HEK293 (cell line): ENCODE measurements around the gene ZMYND10.

Experiments
- CTCF ChIA-PET: fragments of 350-600 bp; formaldehyde crosslinking; extraction: SDS; loops from one replicate; lab custom pipeline; 2021; ENCODE audit warnings: antibody characterized with exemption; lab: Yijun Ruan, JAX
- POLR2A ChIA-PET: fragments of 300-600 bp; formaldehyde crosslinking; extraction: SDS; loops from one replicate; lab custom pipeline; 2020; ENCODE audit warnings: antibody characterized with exemption, inconsistent platforms; lab: Yijun Ruan, JAX
- H3K27ac ChIP-seq: fragments of 200-500 bp; sonication (Bioruptor generic); 2 replicates; pipeline ENCODE4 v1.5.1; 2014; ENCODE audit warnings: low read depth, low read length, control low read depth, inconsistent platforms; ENCODE audit errors: extremely low read depth
- H3K36me3 ChIP-seq, 2 experiments: fragments of 200-500 bp in 1 of 2; sonication (Bioruptor generic) in 1 of 2; 1 replicate in 1 of 2; 2 replicates in 1 of 2; pipeline ENCODE4 v1.5.1; 2014 to 2017; ENCODE audit warnings: inconsistent platforms in 2 of 2, low read length in 2 of 2; ENCODE audit not compliant: control insufficient read depth in 2 of 2, insufficient read depth in 1 of 2
- H3K4me1 ChIP-seq: fragments of 200-500 bp; sonication (Bioruptor generic); 2 replicates; pipeline ENCODE4 v1.5.1; 2014; ENCODE audit warnings: mild to moderate bottlenecking, low read length, inconsistent platforms; ENCODE audit not compliant: control insufficient read depth, insufficient read depth
- H3K4me3 ChIP-seq: 2 replicates; pipeline ENCODE4 v1.5.1; 2011; ENCODE audit warnings: low read depth, mild to moderate bottlenecking, control low read depth, low read length, moderate library complexity
- H3K9me3 ChIP-seq: fragments of 200-500 bp; sonication (Bioruptor generic); 2 replicates; pipeline ENCODE4 v1.5.1; 2014; ENCODE audit warnings: low read depth, low read length, inconsistent platforms; ENCODE audit not compliant: control insufficient read depth, insufficient read depth
- RBAK ChIP-seq: fragments of 450-650 bp; formaldehyde crosslinking; IDR thresholded peaks from 2 replicates; pipeline ENCODE4 v1.5.1; 2016; ENCODE audit warnings: missing biosample characterization, missing genetic modification characterization
- SP2 ChIP-seq: fragments of 450-650 bp; formaldehyde crosslinking; IDR thresholded peaks from 2 replicates; pipeline ENCODE4 v1.5.1; 2016; ENCODE audit warnings: missing biosample characterization, missing genetic modification characterization
- SP3 ChIP-seq: fragments of 450-650 bp; formaldehyde crosslinking; IDR thresholded peaks from 2 replicates; pipeline ENCODE4 v1.5.1; 2016; ENCODE audit warnings: missing biosample characterization, missing genetic modification characterization
- WT1 ChIP-seq: fragments of 450-650 bp; formaldehyde crosslinking; IDR thresholded peaks from 2 replicates; pipeline ENCODE4 v1.5.1; 2016; ENCODE audit warnings: missing biosample characterization, missing genetic modification characterization
- ZFHX2 ChIP-seq: fragments of 450-650 bp; formaldehyde crosslinking; conservative IDR thresholded peaks from 2 replicates; pipeline ENCODE4 v1.5.1; 2016; ENCODE audit warnings: missing biosample characterization, missing genetic modification characterization
- ZNF10 ChIP-seq: fragments of 450-650 bp; formaldehyde crosslinking; IDR thresholded peaks from 2 replicates; pipeline ENCODE4 v1.5.1; 2017; ENCODE audit warnings: missing biosample characterization, missing genetic modification characterization
- ZNF155 ChIP-seq: fragments of 450-650 bp; formaldehyde crosslinking; IDR thresholded peaks from 2 replicates; pipeline ENCODE4 v1.5.1; 2016; ENCODE audit warnings: missing biosample characterization, missing genetic modification characterization
- ZNF2 ChIP-seq: fragments of 450-650 bp; formaldehyde crosslinking; IDR thresholded peaks from 2 replicates; pipeline ENCODE4 v1.5.1; 2016; ENCODE audit warnings: missing biosample characterization, missing genetic modification characterization
- ZNF248 ChIP-seq: fragments of 450-650 bp; formaldehyde crosslinking; IDR thresholded peaks from 2 replicates; pipeline ENCODE4 v1.5.1; 2017; ENCODE audit warnings: missing biosample characterization, missing genetic modification characterization
- ZNF266 ChIP-seq: fragments of 450-650 bp; formaldehyde crosslinking; IDR thresholded peaks from 2 replicates; pipeline ENCODE4 v1.5.1; 2016; ENCODE audit warnings: missing biosample characterization, missing genetic modification characterization, low read depth
- ZNF391 ChIP-seq: fragments of 450-650 bp; formaldehyde crosslinking; IDR thresholded peaks from 2 replicates; pipeline ENCODE4 v1.5.1; 2016; ENCODE audit warnings: low read depth, missing biosample characterization, missing genetic modification characterization, borderline replicate concordance
- ZNF394 ChIP-seq: fragments of 450-650 bp; formaldehyde crosslinking; IDR thresholded peaks from 2 replicates; pipeline ENCODE4 v1.5.1; 2016; ENCODE audit warnings: missing biosample characterization, missing genetic modification characterization, mild to moderate bottlenecking, moderate library complexity, borderline replicate concordance
- ZNF416 ChIP-seq: fragments of 450-650 bp; formaldehyde crosslinking; IDR thresholded peaks from 2 replicates; pipeline ENCODE4 v1.5.1; 2016; ENCODE audit warnings: missing biosample characterization, missing genetic modification characterization
- ZNF518A ChIP-seq: fragments of 450-650 bp; formaldehyde crosslinking; conservative IDR thresholded peaks from 2 replicates; pipeline ENCODE4 v1.5.1; 2016; ENCODE audit warnings: low read depth, missing biosample characterization, missing genetic modification characterization
- ZNF596 ChIP-seq: fragments of 450-650 bp; IDR thresholded peaks from 2 replicates; pipeline ENCODE4 v1.5.0; 2018; ENCODE audit warnings: missing biosample characterization, mild to moderate bottlenecking, missing genetic modification characterization, moderate library complexity
- ZNF660 ChIP-seq: fragments of 450-650 bp; IDR thresholded peaks from 2 replicates; pipeline ENCODE4 v1.5.1; 2018; ENCODE audit warnings: missing biosample characterization, mild to moderate bottlenecking, missing genetic modification characterization
- ZNF677 ChIP-seq: fragments of 450-650 bp; IDR thresholded peaks from 2 replicates; pipeline ENCODE4 v1.5.0; 2018; ENCODE audit warnings: missing biosample characterization, mild to moderate bottlenecking, missing genetic modification characterization, moderate library complexity
- ZNF777 ChIP-seq: fragments of 450-650 bp; formaldehyde crosslinking; IDR thresholded peaks from 2 replicates; pipeline ENCODE4 v1.5.1; 2017; ENCODE audit warnings: missing biosample characterization, missing genetic modification characterization, borderline replicate concordance
- ZNF785 ChIP-seq: fragments of 450-650 bp; formaldehyde crosslinking; IDR thresholded peaks from 2 replicates; pipeline ENCODE4 v1.5.1; 2016; ENCODE audit warnings: missing biosample characterization, missing genetic modification characterization
- ZNF791 ChIP-seq: fragments of 450-650 bp; formaldehyde crosslinking; IDR thresholded peaks from 2 replicates; pipeline ENCODE4 v1.5.1; 2016; ENCODE audit warnings: missing biosample characterization, missing genetic modification characterization
- TF ChIP-seq, protein P1 (sequence below): fragments of 450-650 bp; IDR thresholded peaks from 2 replicates; pipeline ENCODE4 v1.5.1; 2018; ENCODE audit warnings: missing biosample characterization, mild to moderate bottlenecking, missing genetic modification characterization
- TF ChIP-seq, protein P2 (sequence below): fragments of 450-650 bp; formaldehyde crosslinking; IDR thresholded peaks from 2 replicates; pipeline ENCODE4 v1.5.1; 2016; ENCODE audit warnings: missing biosample characterization, missing genetic modification characterization

Gene ZMYND10

DNA sequence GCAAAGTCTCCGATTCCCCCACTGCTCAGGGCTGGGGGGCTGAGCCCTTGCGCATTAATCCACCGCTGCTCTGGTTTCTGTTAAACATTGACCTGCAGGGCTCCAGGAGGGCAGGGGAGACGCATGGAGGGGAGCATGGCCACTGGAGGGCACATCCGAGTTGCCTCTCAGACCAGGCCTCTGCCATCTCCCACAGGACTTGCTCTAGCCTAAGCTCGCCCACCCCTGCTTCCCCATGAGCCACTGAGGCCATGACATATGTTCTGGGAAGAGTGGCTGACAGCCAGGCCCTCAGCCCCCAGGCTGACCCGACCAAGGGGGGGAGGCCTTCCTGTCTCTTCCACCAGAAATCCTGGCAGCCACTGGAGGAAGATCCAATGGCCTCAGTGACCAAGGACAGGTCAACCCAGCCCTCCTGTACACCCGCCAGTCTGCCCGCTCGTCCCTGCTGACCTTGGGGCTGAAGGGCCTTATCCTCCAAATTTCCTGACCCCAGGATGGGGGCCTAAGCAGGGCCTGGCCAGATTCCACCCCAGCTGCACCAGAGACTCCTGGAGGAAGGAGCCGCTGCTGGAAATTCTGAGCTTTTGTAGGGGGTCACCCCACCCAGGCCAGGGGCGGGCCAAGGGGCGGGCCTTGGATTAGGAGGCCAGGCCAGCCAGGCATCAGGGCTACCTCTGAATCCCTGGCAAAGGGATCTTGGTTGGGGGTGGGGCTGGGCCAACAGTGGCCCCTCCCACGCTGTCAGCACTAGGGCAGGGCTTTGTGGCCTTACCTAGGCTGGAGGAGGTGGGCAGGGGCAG, 42.3 kb downstream of the ZMYND10 start, which contains the start of gene HYAL1:
HYAL1 (minus strand) TSS at position 562 of the 803 bp plus-strand sequence. CDS start 618 bp downstream, outside the sequence.
- H3K36me3 ChIP-seq: no peaks in the 10 kb centered on the region
- H3K4me1 ChIP-seq: no peaks in the 10 kb centered on the region
- H3K27ac ChIP-seq: no peak within 1 kb of the TSS
- H3K9me3 ChIP-seq: no peaks in the 10 kb centered on the region
- CTCF ChIA-PET: interaction anchor here (1.3 kb wide), 1 partner anchor 22 kb away, joined by 4 read pairs; no protein-coding TSS in a partner anchor
- no peak for TF ChIP-seq ZNF155
- TF ChIP-seq ZNF248 (tag by site-specific recombination): no peak
- no peak for TF ChIP-seq ZNF677 (tag by site-specific recombination)
- TF ChIP-seq ZNF394: no peak
- TF ChIP-seq SP2 (tag by site-specific recombination): peak; percentile 51; the same call in 1 of the 2 replicates
- TF ChIP-seq, protein P1, sequence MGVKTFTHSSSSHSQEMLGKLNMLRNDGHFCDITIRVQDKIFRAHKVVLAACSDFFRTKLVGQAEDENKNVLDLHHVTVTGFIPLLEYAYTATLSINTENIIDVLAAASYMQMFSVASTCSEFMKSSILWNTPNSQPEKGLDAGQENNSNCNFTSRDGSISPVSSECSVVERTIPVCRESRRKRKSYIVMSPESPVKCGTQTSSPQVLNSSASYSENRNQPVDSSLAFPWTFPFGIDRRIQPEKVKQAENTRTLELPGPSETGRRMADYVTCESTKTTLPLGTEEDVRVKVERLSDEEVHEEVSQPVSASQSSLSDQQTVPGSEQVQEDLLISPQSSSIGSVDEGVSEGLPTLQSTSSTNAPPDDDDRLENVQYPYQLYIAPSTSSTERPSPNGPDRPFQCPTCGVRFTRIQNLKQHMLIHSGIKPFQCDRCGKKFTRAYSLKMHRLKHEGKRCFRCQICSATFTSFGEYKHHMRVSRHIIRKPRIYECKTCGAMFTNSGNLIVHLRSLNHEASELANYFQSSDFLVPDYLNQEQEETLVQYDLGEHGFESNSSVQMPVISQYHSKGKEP (tag by site-specific recombination): no peak
- peak; percentile 47; the same call in 1 of the 2 replicates for TF ChIP-seq SP3 (tag by site-specific recombination)
- TF ChIP-seq ZNF266 (tag by site-specific recombination): no peak
- no peak for TF ChIP-seq ZNF785 (tag by site-specific recombination)
- TF ChIP-seq ZNF596: no peak
- TF ChIP-seq ZNF2 (tag by site-specific recombination): no peak
- TF ChIP-seq ZNF416: no peak
- TF ChIP-seq ZFHX2 (tag by site-specific recombination): no peak
- TF ChIP-seq WT1 (tag by site-specific recombination): no peak
- TF ChIP-seq, protein P2, sequence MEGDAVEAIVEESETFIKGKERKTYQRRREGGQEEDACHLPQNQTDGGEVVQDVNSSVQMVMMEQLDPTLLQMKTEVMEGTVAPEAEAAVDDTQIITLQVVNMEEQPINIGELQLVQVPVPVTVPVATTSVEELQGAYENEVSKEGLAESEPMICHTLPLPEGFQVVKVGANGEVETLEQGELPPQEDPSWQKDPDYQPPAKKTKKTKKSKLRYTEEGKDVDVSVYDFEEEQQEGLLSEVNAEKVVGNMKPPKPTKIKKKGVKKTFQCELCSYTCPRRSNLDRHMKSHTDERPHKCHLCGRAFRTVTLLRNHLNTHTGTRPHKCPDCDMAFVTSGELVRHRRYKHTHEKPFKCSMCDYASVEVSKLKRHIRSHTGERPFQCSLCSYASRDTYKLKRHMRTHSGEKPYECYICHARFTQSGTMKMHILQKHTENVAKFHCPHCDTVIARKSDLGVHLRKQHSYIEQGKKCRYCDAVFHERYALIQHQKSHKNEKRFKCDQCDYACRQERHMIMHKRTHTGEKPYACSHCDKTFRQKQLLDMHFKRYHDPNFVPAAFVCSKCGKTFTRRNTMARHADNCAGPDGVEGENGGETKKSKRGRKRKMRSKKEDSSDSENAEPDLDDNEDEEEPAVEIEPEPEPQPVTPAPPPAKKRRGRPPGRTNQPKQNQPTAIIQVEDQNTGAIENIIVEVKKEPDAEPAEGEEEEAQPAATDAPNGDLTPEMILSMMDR: 0 out of 2 replicates have a peak, but pooled peaks have one; percentile 23
- no peak for TF ChIP-seq ZNF791
- TF ChIP-seq ZNF518A (tag by site-specific recombination): no peak
- TF ChIP-seq ZNF10 (tag by site-specific recombination): no peak
- no peak for TF ChIP-seq ZNF777 (tag by site-specific recombination)
- no peak for TF ChIP-seq ZNF391
- TF ChIP-seq ZNF660 (tag by site-specific recombination): no peak
- no peak for TF ChIP-seq RBAK (tag by site-specific recombination)
- POLR2A ChIA-PET: interaction anchor here (0.7 to 1.5 kb wide), 2 partner anchors 11 to 25 kb away, joined by 4 to 5 read pairs; partner anchors contain the start of gene IFRD2
- no peak within 1 kb of the TSS for H3K4me3 ChIP-seq
